ENCODE measurements around the gene ADAMTS3. TPM values are rescaled to one million over a fixed set of nuclear protein-coding genes. Genes with fewer than 3 reads are reported as not detected.

Gene ADAMTS3
- polyA plus RNA-seq, 1 donor (not counting 4 experiments of a cell fraction or from before 2014, with no cell fraction given): 0.09 TPM

DNA sequence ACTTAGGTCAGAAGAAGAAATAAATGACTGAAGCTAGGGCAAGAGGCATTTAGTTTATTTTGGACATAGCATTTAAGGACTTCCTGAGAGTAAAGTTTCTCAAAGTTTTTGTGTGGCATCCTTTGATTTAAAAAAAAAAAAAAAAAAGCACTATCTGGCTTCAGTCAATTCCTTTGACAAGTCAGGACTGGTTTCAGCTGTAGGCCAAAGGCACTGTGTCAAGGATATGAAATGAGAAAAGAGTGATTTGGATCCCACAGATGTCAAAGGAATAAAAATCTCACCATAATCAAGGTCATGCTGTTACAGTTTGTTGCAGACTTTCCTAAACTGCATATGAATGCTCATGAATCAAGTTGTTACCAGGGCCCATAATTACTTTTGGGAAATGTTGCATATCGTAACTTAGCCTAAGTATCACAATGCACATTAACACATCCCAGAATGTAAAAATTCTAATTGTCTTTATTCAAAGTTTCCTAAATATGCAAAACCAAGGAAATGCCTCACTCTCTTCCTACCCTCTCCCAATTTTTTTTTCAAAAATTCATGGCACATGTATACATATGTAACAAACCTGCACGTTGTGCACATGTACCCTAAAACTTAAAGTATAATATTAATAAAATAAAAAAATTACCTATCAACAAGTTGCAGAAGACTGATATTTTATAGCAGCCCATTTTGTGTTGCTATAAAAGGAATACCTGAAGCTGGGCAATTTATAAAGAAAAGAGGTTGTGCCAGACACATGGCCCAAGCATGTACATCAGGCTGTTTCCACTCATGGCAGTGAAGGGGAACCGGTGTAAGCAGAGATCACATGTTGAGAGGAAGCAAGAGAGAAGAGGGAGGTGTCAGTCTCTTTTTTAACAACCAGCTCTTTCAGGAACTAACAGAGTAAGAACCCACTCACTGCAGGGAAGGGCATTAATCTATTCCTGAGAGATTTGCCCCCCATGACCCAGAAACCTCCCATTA lies 33.7 kb upstream of the ADAMTS3 start:
- TF ChIP-seq, protein P1, sequence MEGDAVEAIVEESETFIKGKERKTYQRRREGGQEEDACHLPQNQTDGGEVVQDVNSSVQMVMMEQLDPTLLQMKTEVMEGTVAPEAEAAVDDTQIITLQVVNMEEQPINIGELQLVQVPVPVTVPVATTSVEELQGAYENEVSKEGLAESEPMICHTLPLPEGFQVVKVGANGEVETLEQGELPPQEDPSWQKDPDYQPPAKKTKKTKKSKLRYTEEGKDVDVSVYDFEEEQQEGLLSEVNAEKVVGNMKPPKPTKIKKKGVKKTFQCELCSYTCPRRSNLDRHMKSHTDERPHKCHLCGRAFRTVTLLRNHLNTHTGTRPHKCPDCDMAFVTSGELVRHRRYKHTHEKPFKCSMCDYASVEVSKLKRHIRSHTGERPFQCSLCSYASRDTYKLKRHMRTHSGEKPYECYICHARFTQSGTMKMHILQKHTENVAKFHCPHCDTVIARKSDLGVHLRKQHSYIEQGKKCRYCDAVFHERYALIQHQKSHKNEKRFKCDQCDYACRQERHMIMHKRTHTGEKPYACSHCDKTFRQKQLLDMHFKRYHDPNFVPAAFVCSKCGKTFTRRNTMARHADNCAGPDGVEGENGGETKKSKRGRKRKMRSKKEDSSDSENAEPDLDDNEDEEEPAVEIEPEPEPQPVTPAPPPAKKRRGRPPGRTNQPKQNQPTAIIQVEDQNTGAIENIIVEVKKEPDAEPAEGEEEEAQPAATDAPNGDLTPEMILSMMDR (optimal IDR thresholded peaks at IDR 0.05 in 1 of 3, IDR thresholded peaks at IDR 0.05 in 1 of 3, conservative IDR thresholded peaks at IDR 0.05 in 1 of 3; ENCODE audit: extremely low read depth in 1 of 3, insufficient read depth in 2 of 3, low read length in 3 of 3): no peak
- no peak for TF ChIP-seq EZH2 (IDR thresholded peaks at IDR 0.05; ENCODE audit: low read length)
- Histone ChIP-seq H3K9ac (ENCODE audit: control insufficient read depth, extremely low read depth, insufficient read depth, low read length) (no peak overlapping the region), H3K79me2 (ENCODE audit: control insufficient read depth, insufficient read depth, low read length) (no peaks in the 10 kb centered on the region), H3K9me1 (ENCODE audit: control insufficient read depth, extremely low read depth, insufficient read depth, low read length) (no peaks in the 10 kb centered on the region), H3K27ac (ENCODE audit: control insufficient read depth, insufficient read depth, low read length) (no peak overlapping the region), H3K4me2 (ENCODE audit: control insufficient read depth, extremely low read depth, insufficient read depth, low read depth, low read length) (no peak overlapping the region), H3K4me3 (ENCODE audit: control insufficient read depth in 2 of 3, extremely low read depth in 1 of 3, insufficient read depth in 2 of 3, low read depth in 1 of 3, low read length in 3 of 3) (no peak overlapping the region), H3K27me3 (ENCODE audit: control insufficient read depth, extremely low read depth, insufficient read depth, low read length) (no peaks in the 10 kb centered on the region), H2AFZ (ENCODE audit: control insufficient read depth, low read length) (no peak overlapping the region), H3K9me3 (ENCODE audit: control insufficient read depth, low read depth, low read length) (no peaks in the 10 kb centered on the region), H3K4me1 (ENCODE audit: control insufficient read depth, extremely low read depth, insufficient read depth, low read length) (no peaks in the 10 kb centered on the region), H3K36me3 (ENCODE audit: control insufficient read depth in 2 of 2, extremely low read depth in 1 of 2, insufficient read depth in 2 of 2, low read length in 2 of 2) (no peaks in the 10 kb centered on the region), H4K20me1 (ENCODE audit: control insufficient read depth, extremely low read depth, insufficient read depth, low read length) (no peaks in the 10 kb centered on the region)
- FAIRE-seq: no peak
- DNase-seq (ENCODE audit: low read depth, low spot score): no peak
- dilution Hi-C loops (cut with MboI; ENCODE audit: extremely low pct_ligation_motif_present, low sequenced_read_pairs): no loop called here

DNA sequence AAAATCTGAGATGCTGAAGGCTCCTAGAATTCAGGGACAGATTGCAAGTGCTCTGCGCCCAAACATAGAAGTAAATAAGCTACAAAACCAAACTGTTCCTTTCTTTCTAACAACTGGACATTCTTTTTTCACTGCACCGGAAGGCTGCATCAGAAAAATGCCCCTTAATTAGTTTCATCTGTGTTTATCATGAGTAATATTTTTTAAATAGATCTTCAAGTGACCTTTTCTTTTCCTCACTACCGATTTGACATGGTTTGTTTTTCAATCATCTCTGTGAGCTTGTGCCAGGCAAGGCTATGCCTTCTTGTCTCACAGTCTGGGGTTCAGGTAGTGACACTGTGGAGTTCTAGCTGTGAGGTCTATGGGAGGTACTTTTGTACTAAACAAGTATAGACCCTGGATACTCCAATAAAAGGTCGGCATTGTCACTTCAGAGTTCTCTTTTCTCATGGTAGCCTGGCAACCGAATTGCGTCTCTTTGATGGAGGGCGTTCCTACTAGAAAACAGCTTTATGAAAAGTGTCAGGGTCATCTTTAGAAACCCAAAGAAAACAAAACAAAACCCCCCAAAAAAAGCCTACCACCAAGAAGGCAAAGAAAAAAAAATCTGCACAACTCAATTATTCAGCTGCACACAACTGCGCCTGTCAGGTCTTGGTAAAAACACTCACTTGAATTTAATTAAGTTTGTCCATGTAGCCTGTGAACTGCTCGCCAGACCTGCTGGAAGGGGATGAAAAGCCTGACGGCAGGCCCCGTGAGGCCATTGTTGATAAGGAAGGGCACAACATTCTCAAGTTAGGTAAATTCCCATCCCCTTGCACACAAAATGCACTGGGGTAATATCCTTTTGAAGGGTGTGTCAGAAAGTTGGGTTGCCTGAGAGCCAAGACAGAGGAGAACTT lies 22.8 kb upstream of the ADAMTS3 start:
- Histone ChIP-seq H3K9ac (ENCODE audit: control insufficient read depth, extremely low read depth, insufficient read depth, low read length) (no peak overlapping the region), H2AFZ (ENCODE audit: control insufficient read depth, low read length) (no peak overlapping the region), H3K27ac (ENCODE audit: control insufficient read depth, insufficient read depth, low read length) (no peak overlapping the region), H3K9me1 (ENCODE audit: control insufficient read depth, extremely low read depth, insufficient read depth, low read length) (no peaks in the 10 kb centered on the region), H3K4me2 (ENCODE audit: control insufficient read depth, extremely low read depth, insufficient read depth, low read depth, low read length) (no peak overlapping the region), H3K9me3 (ENCODE audit: control insufficient read depth, low read depth, low read length) (no peaks in the 10 kb centered on the region), H4K20me1 (ENCODE audit: control insufficient read depth, extremely low read depth, insufficient read depth, low read length) (no peaks in the 10 kb centered on the region), H3K36me3 (ENCODE audit: control insufficient read depth in 2 of 2, extremely low read depth in 1 of 2, insufficient read depth in 2 of 2, low read length in 2 of 2) (no peaks in the 10 kb centered on the region), H3K79me2 (ENCODE audit: control insufficient read depth, insufficient read depth, low read length) (no peaks in the 10 kb centered on the region), H3K27me3 (ENCODE audit: control insufficient read depth, extremely low read depth, insufficient read depth, low read length) (no peaks in the 10 kb centered on the region), H3K4me3 (ENCODE audit: control insufficient read depth in 2 of 3, extremely low read depth in 1 of 3, insufficient read depth in 2 of 3, low read depth in 1 of 3, low read length in 3 of 3) (no peak overlapping the region), H3K4me1 (ENCODE audit: control insufficient read depth, extremely low read depth, insufficient read depth, low read length) (no peaks in the 10 kb centered on the region)
- FAIRE-seq (no peak), DNase-seq (ENCODE audit: low read depth, low spot score) (no peak)
- TF ChIP-seq, protein P1 (optimal IDR thresholded peaks at IDR 0.05 in 1 of 3, IDR thresholded peaks at IDR 0.05 in 1 of 3, conservative IDR thresholded peaks at IDR 0.05 in 1 of 3; ENCODE audit: extremely low read depth in 1 of 3, insufficient read depth in 2 of 3, low read length in 3 of 3): no peak
- no peak for TF ChIP-seq EZH2 (IDR thresholded peaks at IDR 0.05; ENCODE audit: low read length)
- dilution Hi-C loops (cut with MboI; ENCODE audit: extremely low pct_ligation_motif_present, low sequenced_read_pairs): no loop called here

All from keratinocyte (primary cell).